Posterior cingulate gyrus (tissue), 11 donors: ENCODE measurements around the gene SLC17A7.

ENCODE experiments used
- DNase-seq, 10 donors: peaks; one replicate each; pipeline versions ENCODE4 v3.0.0 to v3.0.0-alpha.2; 2020 to 2021; ENCODE audit warnings: mixed read lengths in 3 of 10
- intact Hi-C: fragments of 100-400 bp; cut with DNase I; formaldehyde crosslinking; loops from one replicate; pipeline ENCODE4 v1.15.1; 2023

The SLC17A7 gene

DNA sequence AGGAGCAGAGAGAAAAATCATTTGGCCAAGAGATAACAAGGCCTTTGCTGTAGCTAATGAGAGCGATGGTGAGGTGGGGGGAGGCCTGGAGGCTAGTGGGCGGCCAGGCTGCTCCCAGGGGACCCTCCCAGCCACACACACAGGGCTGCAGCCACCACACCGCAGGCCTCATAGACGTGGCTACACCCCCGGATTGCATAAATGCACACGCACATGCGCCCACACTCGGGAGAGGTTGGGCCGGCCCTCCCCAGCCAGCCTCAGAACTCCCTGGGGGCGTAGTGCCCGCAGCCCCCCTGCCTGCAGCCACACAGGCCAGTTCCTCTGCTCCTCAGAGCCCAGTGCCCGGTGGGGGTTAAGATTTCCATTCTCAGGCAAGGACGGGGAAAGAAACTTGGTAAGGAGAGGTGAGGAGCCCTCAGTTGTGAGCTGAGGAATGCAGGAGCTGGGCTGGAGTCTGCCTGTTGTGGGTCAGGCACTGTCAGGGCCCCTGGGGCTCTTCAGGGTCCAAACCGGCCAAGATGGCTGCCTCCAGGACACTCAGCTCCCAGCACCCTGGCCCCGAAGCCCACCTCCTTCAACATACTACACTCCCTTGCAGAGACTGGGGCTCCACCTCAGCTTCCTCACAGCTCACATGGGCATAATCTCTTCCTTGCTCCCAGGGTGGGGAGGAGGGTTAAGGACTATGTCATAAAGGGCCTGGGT lies 26.1 kb downstream of the SLC17A7 start:
- no peak for DNase-seq
- intact Hi-C loops, result no loop called here

- DNase-seq, result no peak
- intact Hi-C loops, result no loop called here
Observed at GRCh38 chr19:49414256-49414655, 27.1 kb downstream of the SLC17A7 start.

DNA sequence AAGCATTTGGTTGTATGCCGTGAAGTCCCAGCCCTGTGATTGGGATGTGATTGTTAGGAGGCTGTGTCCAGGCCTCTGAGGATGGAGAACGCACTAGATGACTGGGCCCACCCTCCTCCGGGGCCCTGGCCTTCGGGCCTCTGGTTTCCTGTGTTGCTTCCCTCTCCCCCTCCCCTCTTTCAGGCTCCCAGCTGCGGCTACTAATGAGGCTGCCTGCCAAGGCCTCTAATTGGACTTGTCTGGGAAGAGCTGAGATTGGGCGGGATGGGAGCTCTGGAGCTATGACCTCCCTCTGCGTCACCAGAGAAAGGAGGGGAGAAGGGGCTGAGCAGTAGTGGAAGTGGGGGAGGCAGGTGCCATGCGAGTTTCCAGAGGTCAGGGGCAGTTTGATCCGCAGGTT lies 28.0 kb downstream of the SLC17A7 start:
- DNase-seq, result no peak
- intact Hi-C loops, result no loop called here

DNA sequence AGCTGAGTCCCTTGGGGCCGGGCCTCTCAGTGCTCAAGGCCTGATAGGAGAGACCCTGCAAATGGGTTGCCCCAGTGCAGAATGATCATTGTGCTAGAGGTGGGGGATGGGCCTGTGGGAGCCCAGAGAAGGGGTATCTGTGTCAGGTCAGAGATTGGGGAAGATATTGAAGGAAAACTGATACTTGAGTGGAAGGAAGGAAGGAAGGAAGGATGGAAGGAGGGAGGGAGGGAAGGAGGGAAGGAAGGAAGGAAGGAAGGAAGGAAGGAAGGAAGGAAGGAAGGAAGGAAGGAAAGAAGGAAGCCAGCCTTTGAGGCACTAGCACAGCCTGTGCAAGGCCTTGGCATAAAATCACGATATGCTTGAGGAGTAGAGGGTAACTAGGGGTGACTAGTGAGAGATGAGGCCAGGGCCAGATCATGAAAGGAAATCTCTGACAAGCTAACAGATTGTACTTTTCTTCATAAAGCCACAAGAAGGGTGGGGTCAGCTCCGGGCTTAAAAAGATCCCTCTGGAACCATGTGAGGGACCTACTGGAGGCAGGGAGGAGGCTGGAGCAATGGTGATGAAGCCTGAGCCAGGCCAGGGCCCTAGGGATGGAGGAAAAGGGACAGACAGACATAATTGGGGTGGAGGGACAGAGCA lies 29.5 kb downstream of the SLC17A7 start:
- intact Hi-C loops, result no loop called here
- no peak for DNase-seq

GRCh38 chr19:49409441-49410029 lies 31.8 kb downstream of the SLC17A7 start:
- peak in 1 of 10 donors; percentile 24 for DNase-seq
- intact Hi-C loops, result no loop called here

DNA sequence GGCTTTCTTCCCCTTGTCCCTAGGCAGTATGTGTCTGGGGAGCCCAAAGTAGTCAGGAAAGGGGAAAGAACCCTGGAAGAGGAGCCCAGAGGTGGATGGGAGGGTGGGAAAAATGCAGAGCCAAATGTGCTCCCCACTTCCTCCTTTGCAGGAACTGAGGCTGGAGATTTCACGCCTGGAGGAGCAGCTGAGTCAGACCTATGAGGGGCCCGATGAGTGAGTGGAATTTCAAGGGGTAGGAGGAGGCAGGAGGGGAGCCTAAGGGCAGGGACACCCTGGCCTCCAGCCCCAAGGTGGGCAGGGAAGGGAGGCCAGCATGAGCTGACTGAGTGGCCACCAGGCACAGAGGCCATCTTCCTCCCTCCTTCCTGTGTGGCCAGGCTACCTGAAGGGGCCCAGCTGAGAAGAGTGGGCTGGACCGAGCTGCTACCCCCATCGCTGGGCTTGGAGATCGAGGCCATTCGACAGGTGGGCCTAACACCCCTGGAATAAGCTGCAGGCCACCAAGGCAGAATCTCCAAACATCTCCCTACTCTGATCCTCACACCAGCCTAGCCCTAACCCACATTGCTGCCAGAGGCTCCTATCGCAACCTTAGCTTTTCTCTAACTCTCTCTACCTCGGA lies 32.4 kb downstream of the SLC17A7 start:
- peak in 1 of 10 donors; percentile 40 for DNase-seq
- intact Hi-C loops, result no loop called here

GRCh38 chr19:49407482-49408015 lies 33.8 kb downstream of the SLC17A7 start:
- peak in 1 of 10 donors; percentile 61 for DNase-seq
- intact Hi-C loops, result no loop called here

- intact Hi-C loops, result no loop called here
- DNase-seq, result peak in 2 of 10 donors; percentile 17 to 38
Observed at GRCh38 chr19:49407079-49407478, 34.2 kb downstream of the SLC17A7 start.

- DNase-seq, result no peak
- intact Hi-C loops, result no loop called here
Observed at GRCh38 chr19:49403404-49404187, 37.7 kb downstream of the SLC17A7 start.

DNA sequence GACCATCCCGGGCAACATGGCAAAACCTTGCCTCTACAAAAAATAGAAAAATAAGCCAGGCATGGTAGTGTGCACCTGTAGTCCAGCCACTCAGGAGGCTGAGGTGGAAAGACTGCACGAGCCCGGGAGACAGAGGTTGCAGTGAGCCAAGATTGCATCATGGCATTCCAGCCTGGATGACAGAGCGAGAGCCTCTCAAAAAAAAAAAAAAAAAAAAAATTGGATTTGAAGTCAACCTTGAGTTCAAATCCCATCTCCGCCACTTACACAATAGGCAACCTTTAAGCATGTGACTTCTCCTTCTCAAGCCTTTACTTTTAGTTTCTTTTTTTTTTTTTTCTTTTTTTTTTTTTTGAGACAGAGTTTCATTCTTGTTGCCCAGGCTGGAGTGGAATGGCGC lies 41.3 kb downstream of the SLC17A7 start:
- intact Hi-C loops, result no loop called here
- peak in 1 of 10 donors; percentile 34 for DNase-seq

GRCh38 chr19:49398931-49399330 lies 42.4 kb downstream of the SLC17A7 start:
- DNase-seq, result peak in 1 of 10 donors; percentile 12
- intact Hi-C loops, result no loop called here

DNA sequence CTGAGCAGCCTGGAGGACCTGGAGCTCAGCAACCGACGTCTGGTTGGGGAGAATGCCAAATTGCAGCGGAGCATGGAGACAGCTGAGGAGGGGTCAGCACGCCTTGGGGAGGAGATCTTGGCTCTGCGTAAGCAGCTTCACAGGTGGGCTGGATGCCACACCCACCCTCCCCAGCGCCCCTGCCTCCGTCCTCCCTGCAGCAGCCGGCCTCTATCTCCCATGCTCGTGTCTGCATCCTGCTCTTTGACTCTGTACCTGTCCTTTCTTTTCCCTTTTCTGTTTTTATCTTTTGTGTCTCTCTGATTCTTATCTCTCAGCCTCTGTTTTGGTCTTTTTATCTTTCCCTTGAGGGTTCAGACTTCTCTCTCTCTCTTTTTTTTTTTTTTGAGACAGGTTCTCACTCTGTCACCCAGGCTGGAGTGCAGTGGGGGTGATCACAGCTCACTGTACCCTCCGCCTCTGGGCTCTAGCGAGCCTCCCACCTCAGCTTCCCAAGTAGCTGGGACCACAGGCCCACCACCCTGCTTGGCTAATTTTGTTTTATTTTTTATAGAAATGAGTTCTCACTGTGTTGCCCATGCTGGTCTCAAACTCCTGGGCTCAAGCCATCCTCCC lies 43.2 kb downstream of the SLC17A7 start:
- DNase-seq, result peak in 1 of 10 donors; percentile 47
- intact Hi-C loops, result no loop called here

DNA sequence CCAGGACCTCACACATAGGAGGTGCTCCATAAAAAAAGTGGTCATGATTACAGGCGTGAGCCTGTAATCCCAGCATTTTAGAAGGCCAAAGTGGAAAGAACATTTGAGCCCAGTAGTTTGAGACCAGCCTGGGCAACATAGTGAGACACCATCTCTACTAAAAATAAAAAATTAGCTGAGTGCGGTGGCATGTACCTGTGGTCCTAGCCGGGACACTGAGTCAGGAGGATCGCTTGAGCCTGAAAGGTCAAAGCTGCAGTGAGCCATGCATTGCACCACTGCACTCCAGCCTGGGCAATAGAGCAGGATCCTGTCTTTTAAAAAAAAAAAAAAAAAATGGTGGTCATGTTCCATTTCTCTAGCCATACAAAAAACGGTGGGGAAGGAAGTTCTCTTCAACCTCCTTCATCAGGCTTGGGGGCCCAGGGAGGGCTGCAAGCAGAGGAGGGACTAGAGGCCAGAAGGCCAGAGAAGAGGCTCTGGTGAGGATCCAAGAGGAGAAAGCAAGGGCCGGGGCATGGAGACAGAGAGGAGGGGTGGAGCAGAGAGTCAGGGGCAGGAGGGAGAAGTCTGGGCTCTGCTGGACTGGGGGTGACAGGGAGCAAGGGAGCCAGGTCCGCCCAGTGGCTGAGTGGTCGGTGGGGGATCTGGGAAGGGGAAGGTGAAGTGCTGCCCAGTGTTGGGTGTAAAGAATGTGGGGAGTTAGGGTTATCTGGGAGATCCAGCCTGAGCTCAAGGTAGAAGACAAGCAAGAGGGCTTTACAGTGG lies 44.4 kb downstream of the SLC17A7 start:
- peak in 1 of 10 donors; percentile 57 for DNase-seq
- intact Hi-C loops, result no loop called here

DNA sequence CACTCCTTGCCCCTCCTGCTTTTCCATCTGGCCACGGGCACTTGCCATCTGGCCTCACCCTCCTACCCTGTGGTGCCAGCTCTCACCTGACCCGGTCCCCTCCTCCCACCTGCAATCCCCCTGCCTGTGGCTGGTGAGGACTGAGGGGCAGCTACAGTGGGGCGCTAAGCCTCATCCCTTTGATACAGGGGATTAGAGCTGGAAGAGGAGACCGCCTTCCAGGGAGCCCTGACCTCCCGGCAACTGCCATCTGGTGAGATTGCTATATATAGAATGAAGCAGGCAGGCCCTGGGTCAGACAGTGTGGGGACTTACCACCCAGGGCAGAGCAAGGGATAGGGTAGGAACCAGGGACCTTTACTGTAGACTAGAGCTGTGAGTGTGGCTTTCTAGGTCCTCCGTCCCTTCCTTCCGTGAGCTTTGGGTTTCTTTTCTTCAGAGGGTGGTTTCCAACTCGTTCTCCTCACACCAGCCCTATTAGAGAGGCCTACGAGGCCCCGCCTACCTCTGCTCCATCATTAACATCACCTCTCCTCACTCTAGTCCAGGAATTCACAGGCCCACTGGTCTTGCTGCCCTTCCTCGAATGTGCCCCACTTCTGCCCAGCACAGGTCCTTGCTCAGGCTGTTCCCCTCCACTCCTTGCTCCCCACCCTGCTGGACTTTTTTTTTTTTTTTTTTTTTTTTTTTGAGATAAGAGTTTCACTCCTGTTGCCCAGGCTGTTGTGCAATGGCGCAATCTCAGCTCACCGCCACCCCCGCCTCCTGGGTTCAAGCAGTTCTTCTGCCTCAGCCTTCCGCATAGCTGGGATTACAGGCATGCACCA lies 45.5 kb downstream of the SLC17A7 start:
- peak in 2 of 10 donors; percentile 17 to 62 for DNase-seq
- intact Hi-C loops, result no loop called here

GRCh38 chr19:49393881-49394280 lies 47.4 kb downstream of the SLC17A7 start:
- intact Hi-C loops, result no loop called here

DNA sequence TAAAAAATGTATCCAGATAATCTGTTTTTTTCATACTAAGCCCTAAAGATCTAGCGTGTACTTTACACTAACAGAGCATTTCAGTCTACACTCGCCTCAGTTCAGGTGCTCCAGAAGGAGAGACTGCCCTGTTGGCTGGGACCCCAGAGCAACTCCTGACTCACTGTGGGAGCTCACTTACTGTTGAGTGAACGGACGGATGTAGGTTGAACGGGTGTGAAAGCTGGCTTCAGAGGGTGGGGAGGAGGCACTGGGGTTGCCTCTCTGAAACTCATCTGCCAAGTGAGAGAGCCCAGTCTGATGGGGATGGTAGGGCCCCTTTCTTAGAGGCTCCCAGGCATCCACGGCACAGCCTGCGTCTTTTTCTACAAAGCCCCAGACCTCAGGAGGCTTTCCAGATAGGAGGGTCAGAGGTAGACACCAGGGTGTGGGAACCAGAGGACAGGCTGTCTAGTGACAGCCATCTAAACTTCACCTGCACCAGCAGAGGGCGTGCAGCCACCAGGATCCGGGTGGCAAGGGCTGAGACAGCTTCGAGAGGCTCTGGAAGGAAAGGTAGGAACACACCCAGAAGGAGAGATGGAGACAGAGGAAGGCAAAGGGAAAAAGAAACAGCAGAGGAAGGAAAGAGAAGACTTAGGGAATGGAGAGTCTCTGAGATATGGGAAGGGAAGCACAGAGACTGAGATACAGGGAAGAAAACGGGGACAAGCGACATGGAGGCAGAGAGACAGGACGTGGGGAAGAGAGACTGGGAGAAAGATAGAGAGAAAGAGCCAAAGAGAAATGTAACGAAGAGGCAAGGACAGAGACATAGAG lies 49.5 kb downstream of the SLC17A7 start:
- DNase-seq, result peak; percentile 49 to 97 (median 75)
- intact Hi-C loops, result loop anchor here (1.0 kb wide), 2 partner anchors 52 to 156 kb away; no protein-coding TSS in a partner anchor

More at GRCh38 chr19:49393881-49394280, 47.4 kb downstream of the SLC17A7 start:
- DNase-seq, result peak in 2 of 10 donors; percentile 15 to 22

DNA sequence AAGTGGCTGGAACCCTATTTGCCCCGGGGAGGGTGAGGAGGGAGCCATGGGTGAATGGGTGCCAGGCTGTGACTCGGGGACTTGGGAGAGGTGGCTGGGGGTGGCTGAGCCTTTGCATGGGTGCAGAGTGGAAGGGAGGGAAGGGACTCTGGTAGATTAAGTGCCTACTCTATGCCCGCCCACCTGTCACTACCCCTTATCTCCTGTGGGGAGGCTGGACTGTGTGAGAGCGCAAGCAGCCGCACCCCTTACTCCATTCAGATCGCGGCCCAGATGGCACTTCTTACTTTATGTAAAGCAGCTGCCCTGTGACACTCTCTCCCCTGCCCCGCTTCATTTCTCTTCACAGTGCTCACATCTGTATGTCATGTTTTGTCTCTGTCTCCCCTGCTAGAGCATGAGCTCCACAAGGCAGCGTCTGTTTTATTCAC lies 50.4 kb downstream of the SLC17A7 start:
- intact Hi-C loops, result no loop called here
- DNase-seq, result no peak
